ENCODE results near the gene KLK2. TPM values are rescaled to one million over a fixed set of nuclear protein-coding genes. Genes with fewer than 3 reads are reported as not detected.

Gene KLK2
- total RNA-seq, 6 experiments from 2014 or later, result not detected

- 14% methylated on average over 5 of the region's 8 CpGs for WGBS (ENCODE audit: insufficient coverage, low coverage, low lambda C conversion rate, missing lambda C conversion rate)
- ATAC-seq, result no peak
- no peaks in the 10 kb centered on the region for H3K9me3 ChIP-seq
- no peak overlapping the region for H3K4me3 ChIP-seq
- H3K36me3 ChIP-seq, result no peaks in the 10 kb centered on the region
- no peak for DNase-seq
- no peak overlapping the region for H3K27ac ChIP-seq
- TF ChIP-seq POLR2A (IDR thresholded peaks at IDR 0.05), result no peak
- TF ChIP-seq CTCF (IDR thresholded peaks at IDR 0.05), result no peak
- H3K4me1 ChIP-seq, result no peaks in the 10 kb centered on the region
- intact Hi-C loops (cut with DNase I), result no loop called here
- no peaks in the 10 kb centered on the region for H3K27me3 ChIP-seq
Measured at GRCh38 chr19:50877338-50877737, 4.1 kb downstream of the KLK2 start.

- WGBS (ENCODE audit: insufficient coverage, low coverage, low lambda C conversion rate, missing lambda C conversion rate), result 25% methylated on average over 2 of the region's 5 CpGs
- no peak overlapping the region for H3K4me3 ChIP-seq
- no peaks in the 10 kb centered on the region for H3K27me3 ChIP-seq
- H3K27ac ChIP-seq, result no peak overlapping the region
- H3K4me1 ChIP-seq, result no peaks in the 10 kb centered on the region
- TF ChIP-seq POLR2A (IDR thresholded peaks at IDR 0.05) (no peak), CTCF (IDR thresholded peaks at IDR 0.05) (no peak)
- no peak for ATAC-seq
- H3K36me3 ChIP-seq, result no peaks in the 10 kb centered on the region
- no peak for DNase-seq
- intact Hi-C loops (cut with DNase I), result no loop called here
- H3K9me3 ChIP-seq, result no peaks in the 10 kb centered on the region
Measured at GRCh38 chr19:50878851-50879250, 5.6 kb downstream of the KLK2 start.

GRCh38 chr19:50880241-50880640, 7.0 kb downstream of the KLK2 start:
- WGBS (ENCODE audit: insufficient coverage, low coverage, low lambda C conversion rate, missing lambda C conversion rate), result 59% methylated on average over 5 of the region's 5 CpGs
- no peaks in the 10 kb centered on the region for H3K9me3 ChIP-seq
- no peaks in the 10 kb centered on the region for H3K36me3 ChIP-seq
- DNase-seq, result no peak
- intact Hi-C loops (cut with DNase I), result no loop called here
- no peaks in the 10 kb centered on the region for H3K4me1 ChIP-seq
- no peaks in the 10 kb centered on the region for H3K27me3 ChIP-seq
- no peak overlapping the region for H3K4me3 ChIP-seq
- H3K27ac ChIP-seq, result no peak overlapping the region
- ATAC-seq, result no peak
- TF ChIP-seq CTCF (IDR thresholded peaks at IDR 0.05) (no peak), POLR2A (IDR thresholded peaks at IDR 0.05) (no peak)

- H3K27me3 ChIP-seq, result no peaks in the 10 kb centered on the region
- intact Hi-C loops (cut with DNase I), result no loop called here
- DNase-seq (no peak), ATAC-seq (no peak)
- 25% methylated on average over 3 of the region's 3 CpGs for WGBS (ENCODE audit: insufficient coverage, low coverage, low lambda C conversion rate, missing lambda C conversion rate)
- TF ChIP-seq POLR2A (IDR thresholded peaks at IDR 0.05), result no peak
- TF ChIP-seq CTCF (IDR thresholded peaks at IDR 0.05), result no peak
- H3K4me1 ChIP-seq, result no peaks in the 10 kb centered on the region
- H3K27ac ChIP-seq, result no peak overlapping the region
- H3K9me3 ChIP-seq, result no peaks in the 10 kb centered on the region
- no peak overlapping the region for H3K4me3 ChIP-seq
- no peaks in the 10 kb centered on the region for H3K36me3 ChIP-seq
Measured at GRCh38 chr19:50882188-50882587, 8.9 kb downstream of the KLK2 start.

- 0% methylated on average over 2 of the region's 3 CpGs for WGBS (ENCODE audit: insufficient coverage, low coverage, low lambda C conversion rate, missing lambda C conversion rate)
- no peaks in the 10 kb centered on the region for H3K4me1 ChIP-seq
- H3K27ac ChIP-seq, result no peak overlapping the region
- H3K4me3 ChIP-seq, result no peak overlapping the region
- intact Hi-C loops (cut with DNase I), result no loop called here
- no peak for TF ChIP-seq CTCF (IDR thresholded peaks at IDR 0.05)
- TF ChIP-seq POLR2A (IDR thresholded peaks at IDR 0.05), result no peak
- no peaks in the 10 kb centered on the region for H3K36me3 ChIP-seq
- no peaks in the 10 kb centered on the region for H3K9me3 ChIP-seq
- DNase-seq, result no peak
- H3K27me3 ChIP-seq, result no peaks in the 10 kb centered on the region
- ATAC-seq, result no peak
Measured at GRCh38 chr19:50889638-50890037, 16.4 kb downstream of the KLK2 start.

Measured in right lobe of liver (tissue), 6 donors.